K562 (cell line): ENCODE measurements around the gene SCAMP2. TPM values are rescaled to one million over a fixed set of nuclear protein-coding genes. Genes with fewer than 3 reads are reported as not detected.

Experiments
- ATAC-seq: fragments of 200-7000 bp; cut with Tn5 transposase; 3 replicates; pipeline ENCODE4 v1.9.1; 2020; ENCODE audit warnings: moderate library complexity
- BruUV-seq: library from RNA; stranded (reverse); fragments of 400-500 nt; replicated peaks from 2 replicates; lab custom pipeline; 2021; lab: Mats Ljungman, UMichigan
- CTCF ChIA-PET: fragments of 300-600 bp; formaldehyde crosslinking; extraction: SDS; loops from one replicate; lab custom pipeline; 2021; ENCODE audit warnings: low intra/inter-chr PET ratio; lab: Yijun Ruan, JAX
- POLR2A ChIA-PET: fragments of 300-600, 350-650 bp; sonication (Branson Sonifier 250); formaldehyde crosslinking; extraction: SDS; loops from one replicate; lab custom pipeline; 2021; ENCODE audit warnings: antibody characterized with exemption, inconsistent platforms; lab: Yijun Ruan, JAX
- DNase-seq, 4 experiments: peaks; one replicate each; pipeline versions ENCODE4 v3.0.0 to v3.0.0-alpha.2; 2011 to 2018; ENCODE audit warnings: low spot score in 3 of 4, mixed read lengths in 3 of 4; ENCODE audit errors: extremely low read depth in 1 of 4
- FAIRE-seq: peaks from 2 replicates; lab custom pipeline; 2011; peaks lifted over from hg19 to GRCh38; lab: Jason Lieb, UNC
- H2AFZ ChIP-seq: 2 replicates; pipeline ENCODE4 v1.6.0; 2011; ENCODE audit warnings: low read depth, low read length, control low read depth, inconsistent platforms
- H3K27ac ChIP-seq: fragments of 200-600 bp; 3 replicates; pipeline ENCODE4 v1.8.0; 2011; ENCODE audit warnings: low read depth, mild to moderate bottlenecking, control low read depth, inconsistent platforms, low read length, moderate library complexity, mixed read lengths; ENCODE audit errors: extremely low read depth
- H3K27me3 ChIP-seq, 2 experiments: fragments of 300-600 bp in 1 of 2; 2 replicates in 1 of 2; 3 replicates in 1 of 2; pipeline versions ENCODE4 v1.6.0 to v1.8.0; 2011; ENCODE audit warnings: inconsistent platforms in 2 of 2, low read length in 2 of 2, mild to moderate bottlenecking in 1 of 2, mixed read lengths in 1 of 2, moderate library complexity in 1 of 2; ENCODE audit not compliant: control insufficient read depth in 2 of 2, insufficient read depth in 2 of 2
- H3K36me3 ChIP-seq: fragments of 300-600 bp; 3 replicates; pipeline ENCODE4 v1.8.0; 2011; ENCODE audit warnings: mild to moderate bottlenecking, low read length, inconsistent platforms; ENCODE audit not compliant: control insufficient read depth, insufficient read depth
- H3K4me1 ChIP-seq, 2 experiments: fragments of 200-600 bp in 1 of 2; replicated peaks in 1 of 2; 2 replicates in 1 of 2; 3 replicates in 1 of 2; pipeline versions ENCODE4 v1.5.1 to v1.8.0; 2011; ENCODE audit warnings: inconsistent platforms in 2 of 2, low read length in 2 of 2, mild to moderate bottlenecking in 1 of 2, mixed read lengths in 1 of 2, moderate library complexity in 1 of 2; ENCODE audit not compliant: control insufficient read depth in 2 of 2, insufficient read depth in 2 of 2
- H3K4me2 ChIP-seq: 2 replicates; pipeline ENCODE4 v1.6.1; 2011; ENCODE audit warnings: low read length, control low read depth, inconsistent platforms, mixed read lengths; ENCODE audit not compliant: insufficient read depth
- H3K4me3 ChIP-seq: fragments of 200-600 bp; sonication (generic), shearing (Covaris generic); 2 replicates; pipeline ENCODE4 v1.5.1; 2016; ENCODE audit warnings: control low read depth, inconsistent platforms
- H3K79me2 ChIP-seq: fragments of 200-600 bp; 3 replicates; pipeline ENCODE4 v1.8.0; 2011; ENCODE audit warnings: low read length, inconsistent platforms; ENCODE audit not compliant: control insufficient read depth, insufficient read depth
- H3K9ac ChIP-seq, 2 experiments: 2 replicates each; pipeline versions ENCODE4 v1.6.0 to v1.6.1; 2011; ENCODE audit warnings: low read depth in 2 of 2, low read length in 2 of 2, control low read depth in 1 of 2, inconsistent platforms in 1 of 2, mild to moderate bottlenecking in 1 of 2, mixed read lengths in 1 of 2; ENCODE audit not compliant: insufficient read depth in 1 of 2
- H3K9me1 ChIP-seq: one replicate; pipeline ENCODE4 v1.6.0; 2011; ENCODE audit warnings: inconsistent platforms, mild to moderate bottlenecking, low read length, moderate library complexity; ENCODE audit not compliant: control insufficient read depth, insufficient read depth
- H3K9me3 ChIP-seq: replicated peaks from 2 replicates; pipeline ENCODE4 v1.5.1; 2011; ENCODE audit warnings: low read depth, low read length, inconsistent platforms; ENCODE audit not compliant: control insufficient read depth, insufficient read depth
- H4K20me1 ChIP-seq: replicated peaks from 2 replicates; pipeline ENCODE4 v1.6.1; 2011; ENCODE audit warnings: low read length, inconsistent platforms, mixed read lengths; ENCODE audit not compliant: control insufficient read depth, insufficient read depth
- CBX1 ChIP-seq: sonication (generic); IDR thresholded peaks from 2 replicates; pipeline ENCODE4 v1.6.1; 2016; ENCODE audit warnings: antibody characterized with exemption, low read depth, mild to moderate bottlenecking
- CREB1 ChIP-seq, 2 experiments: sonication (generic) in 1 of 2; formaldehyde crosslinking in 1 of 2; IDR thresholded peaks; 2 replicates each; pipeline versions ENCODE4 v1.6.1 to v1.8.0; 2012 to 2022; ENCODE audit warnings: inconsistent platforms in 1 of 2, mild to moderate bottlenecking in 1 of 2, missing genetic modification reagents in 1 of 2, moderate library complexity in 1 of 2
- DPF2 ChIP-seq: fragments of 450-650 bp; IDR thresholded peaks from 2 replicates; pipeline ENCODE4 v1.6.1; 2016
- ELF2 ChIP-seq: fragments of 250-450 bp; sonication (Bioruptor Pico); IDR thresholded peaks from 2 replicates; pipeline ENCODE4 v1.5.0; 2021; ENCODE audit warnings: mild to moderate bottlenecking
- EZH2 ChIP-seq: IDR thresholded peaks from 2 replicates; pipeline ENCODE4 v1.6.1; 2012; ENCODE audit warnings: low read depth, mild to moderate bottlenecking, inconsistent platforms, low read length, borderline replicate concordance
- KLF13 ChIP-seq: fragments of 450-650 bp; IDR thresholded peaks from 2 replicates; pipeline ENCODE4 v1.6.1; 2016; ENCODE audit warnings: missing genetic modification characterization, low read depth, mild to moderate bottlenecking, missing compliant biosample characterization, moderate library complexity, borderline replicate concordance
- POU5F1 ChIP-seq: fragments of 150-350 bp; IDR thresholded peaks from 2 replicates; pipeline ENCODE4 v1.6.1; 2014; ENCODE audit warnings: borderline replicate concordance, low read length, low read depth, mild to moderate bottlenecking; ENCODE audit not compliant: partially characterized antibody
- THRAP3 ChIP-seq: fragments of 450-650 bp; IDR thresholded peaks from 2 replicates; pipeline ENCODE4 v1.6.1; 2016; ENCODE audit warnings: mild to moderate bottlenecking, inconsistent platforms, borderline replicate concordance
- ZFP1 ChIP-seq: fragments of 450-650 bp; formaldehyde crosslinking; IDR thresholded peaks from 2 replicates; pipeline ENCODE4 v1.4.0; 2020; ENCODE audit warnings: mild to moderate bottlenecking, mixed read lengths
- ZNF253 ChIP-seq: fragments of 250-450 bp; sonication (Bioruptor Pico); conservative IDR thresholded peaks from 2 replicates; pipeline ENCODE4 v1.6.1; 2021; ENCODE audit warnings: mild to moderate bottlenecking
- ZNF41 ChIP-seq: fragments of 250-450 bp; sonication (Bioruptor Pico); conservative IDR thresholded peaks from 2 replicates; pipeline ENCODE4 v1.4.0; 2020; ENCODE audit warnings: mild to moderate bottlenecking
- WGBS: fragments of 100-300 bp; shearing (Covaris generic); methylation state at CpG from one replicate; pipeline ENCODE4 v1.1.6; 2016; ENCODE audit warnings: low coverage, mixed read lengths; ENCODE audit not compliant: insufficient coverage; ENCODE audit errors: missing lambda C conversion rate; 5-methylcytosine and 5-hydroxymethylcytosine counted together
- in situ Hi-C: fragments of 300-500 bp; cut with MboI; formaldehyde crosslinking; loops from 4 replicates; pipeline ENCODE4 v1.15.0; 2018; ENCODE audit warnings: inconsistent platforms, mixed read lengths
- intact Hi-C: fragments of 100-400 bp; cut with micrococcal nuclease; formaldehyde crosslinking; loops from 2 replicates; pipeline ENCODE4 v1.14.2; 2022
- polyA plus RNA-seq, 8 experiments: library from polyadenylated mRNA; depleted of rRNA in 4 of 8; stranded (reverse) in 5 of 8; unstranded in 3 of 8; fragments of >200 nt; fragmentation: Nextera tagmentation in 2 of 8; fragmentation: Illumina TruSeq in 1 of 8; extraction: Ambion mirVana in 2 of 8; extraction: Trizol in 1 of 8; gene quantifications; 2 replicates each; pipeline versions ENCODE4 v1.2.1 to v1.2.3, GENCODE V29; 2011 to 2014; ENCODE audit warnings: inconsistent platforms in 1 of 8, missing spikeins in 1 of 8
- total RNA-seq, 7 experiments: library from RNA; depleted of rRNA in 6 of 7; stranded (reverse); fragments of >200 nt in 6 of 7; fragmentation: Illumina TruSeq in 2 of 7; extraction: Trizol in 2 of 7; gene quantifications; 2 replicates each; pipeline versions ENCODE4 v1.2.1 to v1.2.3, GENCODE V29; 2011 to 2021; ENCODE audit warnings: low replicate concordance in 1 of 7
- TF ChIP-seq, protein P1 (sequence below), 2 experiments: fragments of 450-650 bp in 1 of 2; IDR thresholded peaks; 2 replicates each; pipeline ENCODE4 v1.6.1; 2011 to 2017; ENCODE audit warnings: low read depth in 2 of 2, antibody characterized with exemption in 1 of 2, borderline replicate concordance in 1 of 2, low read length in 1 of 2, mild to moderate bottlenecking in 1 of 2, mixed read lengths in 1 of 2; ENCODE audit not compliant: control insufficient read depth in 1 of 2
- TF ChIP-seq, protein P2 (sequence below): sonication (generic); formaldehyde crosslinking; IDR thresholded peaks from 2 replicates; pipeline ENCODE4 v1.4.0; 2020; ENCODE audit warnings: mild to moderate bottlenecking, missing genetic modification reagents

Gene SCAMP2
- total and polyA plus RNA-seq, 9 of the 15 experiments (the other 6 are each of a cell fraction or from before 2014, with no cell fraction given): 5.9 to 61.1 (median 20.1) TPM

DNA sequence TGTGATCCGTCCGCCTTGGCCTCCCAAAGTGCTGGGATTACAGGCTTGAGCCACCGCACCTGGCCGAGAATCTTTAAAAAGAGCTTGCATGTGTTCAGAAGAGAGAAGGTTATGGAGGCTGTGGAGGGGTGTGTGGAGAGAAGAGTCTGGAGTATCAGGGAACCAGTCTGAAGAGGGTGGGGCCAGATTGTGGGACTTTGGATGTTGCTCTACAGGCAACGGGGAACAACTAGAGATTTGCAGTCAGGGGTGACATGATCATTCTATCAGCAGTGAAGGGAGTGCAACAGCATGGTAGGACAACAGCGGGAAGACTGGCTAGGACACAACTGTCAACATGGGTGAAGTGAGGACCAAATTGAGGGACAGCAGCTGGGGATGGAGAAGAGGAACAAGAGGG is 8.9 kb downstream of the SCAMP2 start:
- CTCF ChIA-PET: no interaction called here
- H3K79me2 ChIP-seq: peaks cover 44% of the 10 kb centered on the region
- TF ChIP-seq EZH2: no peak
- TF ChIP-seq, protein P1, sequence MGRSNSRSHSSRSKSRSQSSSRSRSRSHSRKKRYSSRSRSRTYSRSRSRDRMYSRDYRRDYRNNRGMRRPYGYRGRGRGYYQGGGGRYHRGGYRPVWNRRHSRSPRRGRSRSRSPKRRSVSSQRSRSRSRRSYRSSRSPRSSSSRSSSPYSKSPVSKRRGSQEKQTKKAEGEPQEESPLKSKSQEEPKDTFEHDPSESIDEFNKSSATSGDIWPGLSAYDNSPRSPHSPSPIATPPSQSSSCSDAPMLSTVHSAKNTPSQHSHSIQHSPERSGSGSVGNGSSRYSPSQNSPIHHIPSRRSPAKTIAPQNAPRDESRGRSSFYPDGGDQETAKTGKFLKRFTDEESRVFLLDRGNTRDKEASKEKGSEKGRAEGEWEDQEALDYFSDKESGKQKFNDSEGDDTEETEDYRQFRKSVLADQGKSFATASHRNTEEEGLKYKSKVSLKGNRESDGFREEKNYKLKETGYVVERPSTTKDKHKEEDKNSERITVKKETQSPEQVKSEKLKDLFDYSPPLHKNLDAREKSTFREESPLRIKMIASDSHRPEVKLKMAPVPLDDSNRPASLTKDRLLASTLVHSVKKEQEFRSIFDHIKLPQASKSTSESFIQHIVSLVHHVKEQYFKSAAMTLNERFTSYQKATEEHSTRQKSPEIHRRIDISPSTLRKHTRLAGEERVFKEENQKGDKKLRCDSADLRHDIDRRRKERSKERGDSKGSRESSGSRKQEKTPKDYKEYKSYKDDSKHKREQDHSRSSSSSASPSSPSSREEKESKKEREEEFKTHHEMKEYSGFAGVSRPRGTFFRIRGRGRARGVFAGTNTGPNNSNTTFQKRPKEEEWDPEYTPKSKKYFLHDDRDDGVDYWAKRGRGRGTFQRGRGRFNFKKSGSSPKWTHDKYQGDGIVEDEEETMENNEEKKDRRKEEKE (IDR thresholded peaks at IDR 0.05; ENCODE audit: borderline replicate concordance in 1 of 2, control insufficient read depth in 1 of 2, low read depth in 2 of 2, low read length in 1 of 2): no peak
- TF ChIP-seq ZNF253 (CRISPR knock-in tag): no peak
- TF ChIP-seq ELF2: no peak
- TF ChIP-seq KLF13 (tag): no peak
- no peak for TF ChIP-seq CBX1
- TF ChIP-seq POU5F1: no peak
- TF ChIP-seq ZFP1: no peak
- TF ChIP-seq THRAP3: no peak
- TF ChIP-seq DPF2: no peak
- TF ChIP-seq ZNF41 (CRISPR knock-in tag): no peak
- TF ChIP-seq, protein P2, sequence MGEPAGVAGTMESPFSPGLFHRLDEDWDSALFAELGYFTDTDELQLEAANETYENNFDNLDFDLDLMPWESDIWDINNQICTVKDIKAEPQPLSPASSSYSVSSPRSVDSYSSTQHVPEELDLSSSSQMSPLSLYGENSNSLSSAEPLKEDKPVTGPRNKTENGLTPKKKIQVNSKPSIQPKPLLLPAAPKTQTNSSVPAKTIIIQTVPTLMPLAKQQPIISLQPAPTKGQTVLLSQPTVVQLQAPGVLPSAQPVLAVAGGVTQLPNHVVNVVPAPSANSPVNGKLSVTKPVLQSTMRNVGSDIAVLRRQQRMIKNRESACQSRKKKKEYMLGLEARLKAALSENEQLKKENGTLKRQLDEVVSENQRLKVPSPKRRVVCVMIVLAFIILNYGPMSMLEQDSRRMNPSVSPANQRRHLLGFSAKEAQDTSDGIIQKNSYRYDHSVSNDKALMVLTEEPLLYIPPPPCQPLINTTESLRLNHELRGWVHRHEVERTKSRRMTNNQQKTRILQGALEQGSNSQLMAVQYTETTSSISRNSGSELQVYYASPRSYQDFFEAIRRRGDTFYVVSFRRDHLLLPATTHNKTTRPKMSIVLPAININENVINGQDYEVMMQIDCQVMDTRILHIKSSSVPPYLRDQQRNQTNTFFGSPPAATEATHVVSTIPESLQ (CRISPR knock-in tag): no peak
- no peak for TF ChIP-seq CREB1 (IDR thresholded peaks at IDR 0.05)
- no peak for TF ChIP-seq CREB1 (CRISPR knock-in tag; IDR thresholded peaks at IDR 0.05)

More for the DNA sequence above, 8.9 kb downstream of the SCAMP2 start:
- Histone ChIP-seq H3K36me3 (peaks cover 32% of the 10 kb centered on the region; the same call in 2 of the 3 replicates), H4K20me1 (no peaks in the 10 kb centered on the region), H3K4me1 (peaks cover 0 to 5% of the 10 kb centered on the region in 2 experiments; a peak in 2 of 5 replicates), H3K4me2 (no peak overlapping the region), H3K9me1 (peaks cover 7% of the 10 kb centered on the region), H3K9ac (no peak overlapping the region), H3K27me3 (no peaks in the 10 kb centered on the region), H3K9me3 (no peaks in the 10 kb centered on the region; the same call in 1 of the 2 replicates), H2AFZ (no peak overlapping the region), H3K27ac (no peak overlapping the region), H3K4me3 (no peak overlapping the region)
- POLR2A ChIA-PET: interaction anchor here (1.2 kb wide), 1 partner anchor 9 kb away, joined by 5 read pairs; no protein-coding TSS in a partner anchor
- intact Hi-C loops: no loop called here
- BruUV-seq: no TSS peak
- WGBS: 84% methylated on average over 4 of the region's 6 CpGs
- DNase-seq (no peak), FAIRE-seq (no peak), ATAC-seq (no peak)
- in situ Hi-C loops: no loop called here
